HG02610 (cell line): ENCODE results near the gene PSMC3.
A peak's percentile ranks its signal among the peaks of the same experiment; 100 is the strongest.

Source experiments
- ATAC-seq: cut with Tn5 transposase; IDR thresholded peaks from one replicate; pipeline ENCODE4 v1.9.1; 2021; ENCODE audit warnings: mild to moderate bottlenecking, moderate library complexity; ENCODE audit not compliant: unreplicated experiment

Gene PSMC3

DNA sequence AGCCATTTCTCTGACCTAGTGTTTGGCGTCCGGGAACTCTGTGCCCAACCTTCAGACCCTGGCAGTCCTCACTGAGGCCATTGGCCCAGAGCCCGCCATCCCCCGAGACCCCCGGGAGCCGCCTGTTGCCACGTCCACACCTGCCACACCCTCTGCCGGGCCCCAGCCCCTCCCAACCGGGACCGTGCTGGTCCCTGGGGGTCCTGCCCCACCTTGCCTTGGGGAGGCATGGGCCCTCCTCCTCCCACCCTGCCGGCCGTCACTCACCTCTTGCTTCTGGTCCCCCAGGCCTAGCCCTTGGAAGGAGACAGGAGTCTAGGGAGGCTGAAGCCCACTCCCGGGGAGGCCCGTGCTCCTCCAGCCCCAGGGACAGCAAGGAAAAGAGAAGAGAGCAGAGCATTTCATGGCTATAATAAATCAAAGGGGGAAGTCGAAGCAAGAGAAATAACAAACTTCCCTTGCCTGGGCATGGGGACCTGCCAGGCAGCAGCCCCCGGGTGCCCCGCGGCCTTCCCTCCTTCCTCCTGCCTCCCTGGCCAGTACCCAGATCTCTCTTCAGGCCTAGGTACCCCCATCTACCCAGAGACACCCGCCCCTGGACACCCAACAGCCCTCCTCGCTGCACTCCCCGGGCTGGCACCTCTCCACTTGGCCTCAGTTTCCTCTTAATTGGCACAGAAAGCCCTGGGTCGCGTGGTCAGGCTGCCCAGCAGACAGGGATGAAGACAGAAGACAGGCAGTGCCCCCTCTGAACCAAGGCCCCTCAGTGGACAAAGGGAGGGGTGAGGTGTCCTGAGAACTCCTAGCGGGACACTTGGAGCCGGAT is 30.8 kb downstream of the PSMC3 start:
- peak; percentile 9 for ATAC-seq

GRCh38 chr11:47394322-47395222 is 31.7 kb downstream of the PSMC3 start:
- ATAC-seq = peak; percentile 36

DNA sequence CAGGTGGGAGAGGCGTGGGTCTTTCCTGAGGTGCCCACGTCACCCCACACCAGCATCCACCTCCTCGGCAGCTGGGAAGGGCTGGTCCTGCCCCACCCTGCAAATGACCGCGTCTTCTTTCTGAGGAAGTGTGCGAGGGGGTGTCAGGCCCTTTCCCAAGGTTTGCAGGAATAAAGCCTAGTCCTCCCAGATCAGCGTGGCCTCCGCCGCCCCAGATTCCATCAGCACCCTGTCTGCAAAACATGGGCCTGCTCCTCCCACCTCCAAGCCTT is 32.3 kb downstream of the PSMC3 start:
- ATAC-seq = no peak

- no peak for ATAC-seq
Measured at GRCh38 chr11:47393163-47394049, 32.8 kb downstream of the PSMC3 start.

GRCh38 chr11:47392546-47393162 is 33.6 kb downstream of the PSMC3 start:
- ATAC-seq = no peak

- no peak for ATAC-seq
Measured at GRCh38 chr11:47391711-47392432, 34.4 kb downstream of the PSMC3 start.

GRCh38 chr11:47391077-47391583 is 35.1 kb downstream of the PSMC3 start:
- ATAC-seq = no peak

DNA sequence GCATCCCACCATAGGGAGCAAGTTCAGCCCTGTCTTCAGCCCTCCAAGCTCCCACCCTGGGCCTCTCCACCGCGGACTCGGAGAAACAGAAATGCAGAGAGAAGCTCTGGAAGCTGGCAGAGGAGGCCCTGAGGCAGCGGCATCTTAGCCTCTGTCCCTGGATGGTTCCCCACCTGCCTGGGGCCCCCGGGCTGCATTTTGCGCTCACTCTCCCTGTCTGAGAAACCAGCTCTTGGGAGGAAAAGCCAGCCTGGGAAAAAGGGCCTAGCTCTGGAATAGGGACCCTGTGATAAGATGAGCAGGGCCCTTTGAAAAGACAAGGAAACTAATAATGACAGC is 35.8 kb downstream of the PSMC3 start:
- no peak for ATAC-seq

DNA sequence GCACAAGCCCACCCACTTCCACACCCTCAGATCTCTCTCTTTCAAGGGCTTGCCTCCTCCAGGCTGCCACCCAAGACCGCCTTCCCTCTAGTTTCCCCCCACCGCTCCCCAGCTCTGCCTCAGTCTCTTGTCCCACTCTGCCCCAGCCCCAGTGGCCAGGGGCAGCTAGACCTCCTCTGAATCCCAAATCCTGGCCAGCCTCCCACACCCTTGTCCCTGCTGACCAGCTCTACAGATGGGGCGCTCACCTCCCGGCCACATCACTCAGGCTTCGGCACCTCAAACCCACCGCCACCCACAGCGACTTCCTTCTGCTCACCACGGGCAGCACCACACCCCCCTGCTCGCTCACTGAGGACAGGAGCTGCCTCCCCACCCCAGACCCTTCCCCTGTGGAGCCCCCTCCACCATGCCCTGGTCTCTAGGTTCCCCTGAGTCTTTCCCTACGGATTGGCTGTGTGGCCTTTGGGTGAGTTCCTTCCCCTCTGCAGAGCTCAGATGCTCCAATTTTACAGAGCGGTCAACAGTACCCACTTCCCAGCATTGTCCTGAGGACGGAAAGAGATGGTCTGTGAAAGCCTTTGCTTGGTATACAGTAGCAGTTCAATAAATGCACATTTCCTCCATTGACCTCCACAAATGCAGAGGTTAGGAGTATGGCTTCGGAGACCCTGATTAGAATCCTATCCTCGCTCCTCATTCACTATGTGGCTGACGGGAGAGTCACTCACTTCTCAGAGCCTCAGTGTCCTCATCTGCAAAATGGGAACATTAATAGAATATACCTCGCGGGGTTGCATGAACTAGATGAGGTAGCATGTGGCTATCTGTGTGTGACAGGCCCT is 36.4 kb downstream of the PSMC3 start:
- no peak for ATAC-seq

DNA sequence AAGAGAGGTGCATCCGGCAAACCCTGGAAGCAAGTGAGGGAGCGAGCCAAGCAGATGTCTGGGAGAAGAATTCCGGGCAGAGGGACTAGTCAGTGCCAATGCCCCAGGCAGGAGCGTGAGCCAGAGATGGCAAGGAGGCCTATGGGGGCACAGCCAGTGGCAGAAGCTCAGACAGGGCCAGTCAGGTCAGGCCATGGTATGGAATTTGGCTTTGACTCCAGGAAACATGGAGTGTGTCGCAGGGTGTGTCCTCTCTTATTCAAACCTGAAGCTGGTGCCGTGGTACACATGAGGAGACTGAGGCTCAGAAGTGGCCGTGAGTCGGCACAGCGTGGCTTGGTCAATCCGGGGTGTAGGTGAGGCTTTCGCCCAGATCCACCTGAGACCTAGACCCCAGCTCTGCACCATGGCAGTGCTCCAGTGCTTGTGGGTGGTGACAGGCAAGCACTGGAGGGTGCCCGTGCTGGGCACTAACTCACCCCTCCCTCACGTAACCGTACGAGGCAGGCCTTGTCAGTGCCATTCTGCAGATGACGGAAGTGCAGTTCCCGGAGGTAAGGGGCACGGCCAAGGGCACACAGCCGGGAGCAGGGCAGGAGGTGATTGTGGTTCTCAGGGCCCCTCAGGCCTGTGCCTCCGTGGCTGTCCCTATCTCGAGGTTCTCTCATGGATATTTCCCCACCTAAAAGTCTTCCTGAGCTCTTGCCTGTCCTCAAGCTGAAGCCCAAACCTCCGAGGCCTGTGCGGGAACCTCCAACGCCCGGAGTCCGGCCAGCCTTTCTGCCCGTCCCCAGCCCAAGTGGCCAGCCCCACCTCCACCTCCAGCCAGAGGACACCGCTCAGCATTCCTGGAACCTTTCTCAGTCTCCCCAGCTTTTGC is 37.3 kb downstream of the PSMC3 start:
- no peak for ATAC-seq

- no peak for ATAC-seq
Measured at GRCh38 chr11:47387944-47388696, 38.1 kb downstream of the PSMC3 start.

GRCh38 chr11:47384498-47384897 is 41.7 kb downstream of the PSMC3 start:
- ATAC-seq = no peak

GRCh38 chr11:47383071-47383470 is 43.2 kb downstream of the PSMC3 start:
- ATAC-seq = no peak

DNA sequence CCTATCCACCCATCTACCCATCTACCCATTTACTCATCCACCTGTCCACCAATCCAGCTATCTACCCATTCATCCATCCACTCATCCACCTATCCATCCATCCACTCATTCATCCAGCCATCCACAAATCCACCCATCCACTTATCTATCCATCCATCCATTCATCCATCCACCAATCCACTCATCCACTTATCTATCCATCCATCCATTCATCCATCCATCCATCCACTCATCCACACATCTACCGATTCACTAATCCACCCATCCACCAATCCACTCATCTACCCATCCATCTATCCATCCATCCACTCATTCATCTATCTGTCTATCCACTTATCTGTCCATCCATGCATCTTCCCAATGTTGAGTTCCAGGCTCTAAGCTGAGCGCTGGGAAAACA is 46.2 kb downstream of the PSMC3 start:
- no peak for ATAC-seq

DNA sequence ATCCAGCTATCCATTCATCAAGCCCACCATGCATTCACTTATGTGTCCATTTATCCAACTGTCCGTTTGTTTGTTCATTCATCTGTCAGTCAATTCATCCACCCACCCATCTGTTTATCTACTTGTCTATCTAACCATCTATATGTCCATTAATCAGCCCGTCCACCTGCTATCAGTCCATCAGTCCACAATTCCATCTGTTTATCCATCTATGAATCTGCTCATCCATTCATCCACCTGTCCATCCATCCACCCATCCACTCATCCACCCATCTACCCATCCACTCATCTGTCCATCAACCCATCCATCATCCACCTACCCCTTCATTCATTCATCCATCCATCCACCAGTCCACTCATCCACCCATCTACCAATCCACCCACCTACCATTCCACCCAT is 46.9 kb downstream of the PSMC3 start:
- ATAC-seq = no peak

DNA sequence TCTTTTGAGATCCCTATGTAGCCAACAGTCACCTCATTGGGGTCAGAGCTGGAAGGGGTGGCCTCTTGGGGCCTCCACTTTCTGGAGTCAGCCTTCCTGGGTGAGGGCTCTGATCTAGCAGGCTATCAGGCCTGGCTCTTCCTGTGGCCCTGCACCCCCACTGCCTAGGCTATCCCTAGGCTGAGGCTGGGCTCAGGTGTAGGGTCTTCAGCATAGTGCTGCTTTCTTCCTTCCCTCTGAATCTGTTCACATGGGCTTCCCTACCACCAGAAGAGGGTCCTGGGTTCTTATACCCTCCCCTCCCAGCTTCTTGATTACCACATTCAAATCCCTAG is 47.4 kb downstream of the PSMC3 start:
- peak; percentile 2 for ATAC-seq

- ATAC-seq = peak; percentile 83
Measured at GRCh38 chr11:47378010-47378835, 48.0 kb downstream of the PSMC3 start, which contains the start of gene SPI1. Gene SPI1, minus strand, starts transcription at chr11:47378547. Its CDS starts 194 bp downstream, at chr11:47378353.
